GM18502 (cell line): ENCODE results near the gene PRICKLE3.
"Not testable (repeated sequence)": the region's sequence is repeated elsewhere in the genome, so short reads cannot be mapped to it uniquely, and the experiment has no call there.

Source experiments
- ATAC-seq: cut with Tn5 transposase; IDR thresholded peaks from one replicate; pipeline ENCODE4 v1.9.1; 2021; ENCODE audit warnings: mild to moderate bottlenecking; ENCODE audit not compliant: unreplicated experiment, poor library complexity

Gene PRICKLE3

DNA sequence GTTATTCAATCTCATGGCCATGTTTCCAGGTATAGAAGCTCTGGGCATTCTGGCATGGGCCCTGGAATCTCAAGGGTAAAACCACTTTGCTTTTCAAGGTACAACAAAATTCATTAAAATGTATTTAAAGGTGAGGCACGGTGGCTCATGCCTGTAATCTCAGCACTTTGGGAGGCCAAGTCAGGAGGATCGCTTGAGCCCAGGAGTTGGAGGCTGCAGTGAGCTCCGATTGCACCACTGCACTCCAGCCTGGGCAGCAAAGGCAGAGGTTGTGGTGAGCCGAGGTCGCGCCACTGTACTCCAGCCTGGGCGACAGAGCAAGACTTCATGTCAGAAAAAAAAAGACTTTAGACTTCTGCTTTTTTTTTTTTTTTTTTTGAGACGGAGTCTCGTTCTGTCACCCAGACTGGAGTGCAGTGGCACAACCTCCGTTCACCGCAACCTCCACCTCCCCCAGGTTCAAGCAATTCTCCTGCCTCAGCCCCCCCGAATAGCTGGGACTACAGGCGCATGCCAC is 58.4 kb downstream of the PRICKLE3 start:
- not testable (repeated sequence) for ATAC-seq
